Inflammatory macrophage treated with lipopolysaccharide for 4 hours (primary cell): ENCODE results near the gene DNM3.
"Not testable (repeated sequence)": the region's sequence is repeated elsewhere in the genome, so short reads cannot be mapped to it uniquely, and the experiment has no call there.

ENCODE experiments used
- DNase-seq: peaks from one replicate; pipeline ENCODE4 v3.0.0-alpha.2; 2020

Gene DNM3

DNA sequence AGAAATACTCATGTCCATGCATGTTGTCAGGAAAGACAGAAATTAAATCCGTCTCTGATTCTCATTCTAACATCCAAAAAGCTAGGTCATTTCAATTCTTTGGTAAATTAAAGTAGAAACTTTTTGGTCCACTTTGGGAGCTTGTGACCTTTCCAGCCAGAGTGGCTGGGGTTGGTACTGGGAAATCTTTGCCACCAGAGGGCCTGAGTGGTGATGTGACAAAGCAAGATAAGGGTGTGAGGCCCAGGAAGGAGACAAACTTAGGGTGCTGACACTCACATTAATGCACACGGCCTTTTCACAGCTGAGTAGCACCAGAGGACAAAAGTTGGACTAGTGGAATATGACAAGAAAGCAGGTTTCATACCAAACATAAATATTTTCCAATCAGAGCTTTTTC lies 144.3 kb downstream of the DNM3 start:
- DNase-seq, result no peak

DNA sequence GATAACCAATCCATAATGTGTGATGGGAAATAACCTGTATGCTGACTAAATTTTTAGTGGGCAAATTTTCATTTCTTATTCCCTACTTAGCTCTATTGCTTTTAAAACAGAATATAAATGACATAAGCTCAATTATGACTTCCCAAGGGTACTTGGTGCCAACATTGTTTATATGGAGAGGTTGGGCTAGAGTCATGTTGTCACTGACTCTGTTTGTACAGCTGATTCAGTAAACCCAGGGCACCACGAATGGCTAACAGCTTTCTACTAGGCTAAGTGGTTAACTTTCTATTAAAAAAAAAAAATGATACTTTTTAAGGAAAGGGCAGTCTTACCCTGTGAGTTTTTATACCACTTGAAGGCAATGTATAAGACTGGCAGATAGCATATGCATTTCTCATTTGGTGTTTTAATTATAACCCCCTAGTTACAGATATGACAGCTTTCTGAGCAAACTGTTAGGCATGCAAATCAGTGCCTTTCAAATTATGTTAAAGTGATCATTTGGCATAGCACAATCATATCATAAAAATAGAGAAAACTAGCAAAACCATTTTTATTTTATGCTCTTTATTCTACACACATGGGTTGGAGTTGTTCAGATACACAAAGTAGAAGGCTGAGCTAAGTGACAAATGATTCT lies 147.1 kb downstream of the DNM3 start:
- DNase-seq, result no peak

DNA sequence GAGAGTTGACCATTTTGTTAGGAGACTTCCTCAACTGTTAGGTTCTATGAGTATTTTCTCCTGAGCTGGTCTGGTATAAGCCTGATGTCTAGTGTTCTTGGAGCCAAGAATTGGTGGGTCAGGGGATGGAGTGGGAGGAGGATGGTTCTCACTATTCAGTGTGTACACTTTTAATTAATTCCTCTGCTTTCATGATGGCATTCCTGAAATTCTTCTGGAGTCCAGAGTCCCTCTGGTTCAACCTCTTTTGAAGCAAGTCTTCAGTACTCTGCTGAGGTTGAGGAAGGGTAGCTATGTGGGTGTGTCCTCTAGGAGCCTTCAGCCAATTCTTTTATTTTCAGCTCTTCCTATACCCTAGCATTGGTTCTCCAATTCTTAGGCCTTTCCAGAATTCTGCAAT lies 149.1 kb downstream of the DNM3 start:
- DNase-seq, result no peak

DNA sequence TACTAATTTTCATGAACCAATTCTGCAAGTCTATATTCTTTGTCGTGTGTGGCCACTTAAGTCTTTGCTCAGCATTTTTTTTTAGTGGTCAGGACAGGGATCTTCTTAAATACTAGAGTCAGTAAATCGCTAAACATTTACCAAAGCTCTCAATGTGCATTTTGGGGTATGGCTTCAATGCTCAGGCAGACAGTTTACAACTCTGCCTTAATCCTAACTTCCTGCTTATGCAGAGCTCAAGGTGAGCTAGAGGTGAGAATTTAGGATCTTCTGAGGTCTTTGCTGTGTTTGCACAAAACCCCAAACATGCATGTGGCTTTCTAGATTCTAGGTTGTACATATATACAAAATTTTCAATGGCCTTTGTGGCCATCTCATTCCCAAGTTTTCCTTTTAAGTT lies 153.0 kb downstream of the DNM3 start:
- no peak for DNase-seq

DNA sequence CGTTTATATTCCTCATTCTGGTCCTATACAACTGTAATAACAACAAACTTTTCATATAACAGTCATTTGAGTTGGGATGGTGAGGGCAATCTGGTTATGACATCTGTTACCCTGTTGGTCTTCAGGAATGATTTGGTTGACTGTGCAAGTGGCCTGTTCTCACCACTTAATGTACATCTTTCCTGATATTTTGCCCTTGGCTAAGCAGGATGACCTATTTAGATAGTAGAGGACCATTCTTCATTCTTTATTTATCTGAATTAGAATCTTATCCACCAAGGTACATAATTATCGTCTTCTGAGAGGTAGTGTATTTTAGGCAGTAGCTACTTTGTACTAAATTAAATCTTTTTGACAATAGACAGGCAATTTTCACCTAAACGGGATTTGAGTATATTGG lies 154.3 kb downstream of the DNM3 start:
- DNase-seq, result no peak

DNA sequence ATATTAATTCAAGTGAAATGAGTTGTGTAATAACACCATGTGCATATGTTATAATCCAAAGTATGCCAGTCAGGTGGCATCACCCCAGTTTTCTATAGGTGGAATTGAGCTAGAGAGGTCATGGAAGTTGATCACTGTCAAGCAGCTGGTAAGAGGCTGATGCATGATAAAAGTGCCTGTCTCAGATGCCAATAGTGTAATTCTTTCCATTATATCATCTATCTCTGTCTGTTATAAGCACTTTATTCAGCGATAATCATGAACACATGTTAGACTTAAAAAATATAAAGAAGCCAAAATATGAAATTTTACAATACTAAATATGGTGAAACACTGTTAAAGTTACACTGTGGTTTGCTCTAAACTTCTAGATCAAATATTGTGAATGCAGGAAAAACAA lies 156.6 kb downstream of the DNM3 start:
- DNase-seq, result no peak

DNA sequence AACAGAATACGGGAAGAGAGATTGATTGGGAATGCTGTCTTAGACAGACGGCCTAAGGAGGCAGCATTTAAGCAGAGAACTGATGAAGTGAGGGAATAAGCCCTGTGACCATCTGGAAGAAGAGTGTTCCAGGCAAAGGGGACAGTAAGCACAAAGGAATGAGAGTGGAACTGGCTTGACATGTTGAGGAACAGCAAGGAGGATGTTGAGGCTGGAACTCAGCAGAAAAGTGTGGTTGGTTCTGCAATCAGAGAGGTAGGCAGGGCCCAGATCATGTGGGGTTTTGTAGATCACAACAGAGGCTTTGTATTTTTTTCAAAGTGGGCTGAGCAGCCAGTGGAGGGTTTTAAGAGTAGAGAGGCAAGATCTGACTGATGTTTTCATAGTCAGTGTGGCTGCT lies 157.4 kb downstream of the DNM3 start:
- DNase-seq, result no peak

DNA sequence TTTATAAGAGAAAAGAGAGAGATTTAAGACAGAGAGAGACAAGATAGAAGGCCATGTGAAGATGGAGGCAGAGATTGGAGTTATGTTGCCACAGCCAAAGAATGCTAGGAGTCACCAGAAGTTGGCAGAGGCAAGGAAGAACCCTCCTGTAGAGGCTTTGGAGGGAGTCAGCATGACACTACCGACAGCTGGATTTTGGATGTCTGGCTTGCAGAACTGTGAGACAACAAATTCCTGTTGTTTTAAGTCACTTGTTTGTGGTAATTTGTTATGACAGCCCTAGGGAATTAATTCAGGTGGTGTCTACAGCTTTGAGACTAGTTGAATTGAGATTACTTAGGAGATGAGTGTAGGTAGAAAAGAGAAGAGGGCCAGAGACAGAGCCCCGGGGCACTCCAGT lies 158.5 kb downstream of the DNM3 start:
- no peak for DNase-seq

DNA sequence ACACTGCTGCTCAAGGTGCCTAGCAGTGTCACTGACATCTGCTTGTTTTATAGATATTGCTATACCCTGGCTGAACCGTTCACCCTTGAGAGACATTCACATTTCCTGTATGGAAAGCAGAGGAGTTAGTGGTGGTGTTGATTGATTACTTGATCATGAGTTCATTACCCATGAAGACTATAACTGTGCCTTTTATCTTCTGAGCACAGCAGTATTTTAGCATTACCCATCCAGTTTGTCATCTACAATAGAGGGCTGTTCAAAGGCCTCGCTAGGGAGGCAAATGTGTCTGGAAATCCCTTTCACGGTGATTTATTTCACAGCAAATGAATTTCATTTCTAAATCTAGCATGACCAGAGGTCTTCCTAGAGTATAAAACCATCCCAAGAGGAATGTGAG lies 160.0 kb downstream of the DNM3 start:
- no peak for DNase-seq

DNA sequence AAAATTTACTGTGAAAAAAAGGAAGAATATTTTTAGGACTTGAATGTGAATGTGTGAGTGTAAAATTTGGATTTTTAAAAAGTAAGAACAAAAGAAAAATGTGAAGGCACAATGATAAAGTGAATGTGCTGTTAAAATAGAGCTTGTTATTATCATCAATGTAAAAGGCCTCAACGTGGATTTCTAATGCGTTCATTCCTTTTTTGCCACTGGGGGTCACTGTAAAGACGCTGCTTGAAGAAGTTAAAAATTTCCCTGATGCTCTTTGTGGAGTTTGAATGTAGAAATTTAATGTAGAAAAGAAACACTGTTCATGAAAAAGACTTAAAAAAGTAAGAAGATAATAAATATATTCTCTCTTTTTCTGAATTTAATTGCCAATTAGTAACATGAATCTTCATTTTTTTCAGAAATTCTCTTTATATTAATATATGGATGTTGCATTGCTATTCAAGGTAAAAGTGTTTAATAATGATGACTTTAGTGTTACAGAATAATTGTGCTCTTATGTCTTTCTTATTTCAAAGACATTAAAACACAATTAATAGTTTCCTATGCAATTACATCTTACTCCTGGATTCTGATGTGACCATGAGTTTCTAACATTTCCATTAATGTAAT lies 161.5 kb downstream of the DNM3 start:
- DNase-seq, result peak; percentile 39

DNA sequence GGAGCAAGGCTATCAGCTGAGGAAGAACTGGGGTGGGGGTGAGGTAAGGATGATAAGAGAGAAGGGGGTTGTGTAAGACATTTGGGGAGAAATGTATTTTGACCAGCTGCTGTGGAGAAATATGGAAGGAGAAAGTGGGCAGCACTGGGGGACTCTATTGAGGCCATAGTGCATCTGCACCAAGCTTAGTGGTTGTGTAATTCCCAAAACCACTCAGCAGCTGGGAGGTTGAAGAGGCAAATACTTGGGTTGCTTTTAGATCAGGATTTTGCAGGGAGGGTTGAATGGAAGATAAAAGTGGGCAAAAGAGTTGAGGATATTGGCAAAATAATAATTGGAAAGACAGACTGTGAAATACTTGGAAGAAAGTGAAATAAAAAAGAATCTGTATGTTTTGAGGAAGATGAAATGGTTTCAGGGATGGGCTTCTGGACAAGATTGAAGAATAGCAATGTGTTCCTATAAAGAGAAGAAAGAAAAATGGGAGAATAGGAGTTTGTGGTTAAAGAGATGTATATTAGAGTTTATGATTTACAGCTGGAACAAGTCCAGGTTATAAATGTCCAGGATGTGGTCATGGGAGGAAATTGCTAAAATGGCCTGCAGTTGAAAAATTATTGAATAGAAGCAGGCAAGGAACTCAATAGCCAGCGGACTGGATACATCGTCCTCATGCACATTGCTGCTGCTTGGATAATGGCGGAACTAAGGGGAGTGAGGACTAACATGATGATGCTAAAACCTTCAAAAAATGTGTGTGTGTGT lies 162.7 kb downstream of the DNM3 start:
- no peak for DNase-seq

DNA sequence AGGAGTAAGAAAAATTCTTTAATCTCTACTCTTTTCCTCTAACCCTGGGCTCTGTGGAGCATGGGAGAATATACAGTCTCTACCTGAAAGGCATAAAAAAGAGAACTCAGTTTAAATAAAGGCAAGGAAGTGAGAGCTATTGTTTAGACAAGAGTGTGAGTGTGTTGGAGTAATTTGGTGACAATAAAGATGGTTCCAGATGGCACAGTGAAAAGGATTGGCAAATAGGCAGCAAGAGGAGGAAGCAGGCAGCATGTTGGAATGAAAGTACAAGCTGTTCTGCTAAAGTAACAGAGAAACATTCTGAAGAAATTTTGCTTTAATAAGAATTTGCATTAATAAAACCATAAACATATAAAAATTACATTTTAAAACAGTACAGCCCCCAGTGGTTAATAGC lies 163.4 kb downstream of the DNM3 start:
- DNase-seq, result no peak

DNA sequence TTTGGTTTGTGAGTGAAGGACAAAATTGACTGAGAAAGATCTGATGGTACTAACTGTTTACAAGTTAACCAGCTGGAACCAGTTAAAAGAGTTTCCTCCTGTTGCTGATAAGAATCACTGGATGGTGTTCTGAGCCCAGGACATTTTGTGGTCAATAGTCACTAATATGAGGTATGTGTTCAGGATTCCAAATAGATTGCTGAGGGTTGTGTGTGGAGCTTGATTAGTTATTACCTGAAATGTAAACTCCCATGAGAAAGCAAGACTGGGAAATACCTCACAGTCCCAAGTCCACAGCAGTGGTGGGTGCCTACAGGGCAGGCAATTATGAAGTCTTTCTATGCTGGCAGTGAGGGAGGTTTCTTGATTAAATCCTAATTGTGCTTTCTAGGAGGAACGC lies 164.6 kb downstream of the DNM3 start:
- DNase-seq, result no peak

DNA sequence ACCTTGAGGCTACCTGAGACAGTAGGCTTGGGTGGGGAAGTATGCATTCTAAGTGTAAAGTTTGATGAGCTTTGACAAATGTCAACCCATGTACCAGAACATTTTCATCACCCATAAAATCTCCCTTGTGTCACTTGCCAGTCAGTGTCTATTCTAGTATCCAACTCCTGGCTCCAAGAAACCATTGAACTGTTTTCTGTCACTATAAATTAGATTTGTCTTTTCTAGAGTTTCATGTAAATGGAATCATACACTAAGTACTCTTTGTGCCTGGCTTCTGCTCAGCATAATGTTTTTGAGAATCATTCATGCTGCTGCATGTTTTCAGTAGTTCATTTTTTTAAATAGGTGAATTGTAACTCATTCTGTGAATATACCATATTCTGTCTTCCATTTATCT lies 165.4 kb downstream of the DNM3 start:
- DNase-seq, result no peak

DNA sequence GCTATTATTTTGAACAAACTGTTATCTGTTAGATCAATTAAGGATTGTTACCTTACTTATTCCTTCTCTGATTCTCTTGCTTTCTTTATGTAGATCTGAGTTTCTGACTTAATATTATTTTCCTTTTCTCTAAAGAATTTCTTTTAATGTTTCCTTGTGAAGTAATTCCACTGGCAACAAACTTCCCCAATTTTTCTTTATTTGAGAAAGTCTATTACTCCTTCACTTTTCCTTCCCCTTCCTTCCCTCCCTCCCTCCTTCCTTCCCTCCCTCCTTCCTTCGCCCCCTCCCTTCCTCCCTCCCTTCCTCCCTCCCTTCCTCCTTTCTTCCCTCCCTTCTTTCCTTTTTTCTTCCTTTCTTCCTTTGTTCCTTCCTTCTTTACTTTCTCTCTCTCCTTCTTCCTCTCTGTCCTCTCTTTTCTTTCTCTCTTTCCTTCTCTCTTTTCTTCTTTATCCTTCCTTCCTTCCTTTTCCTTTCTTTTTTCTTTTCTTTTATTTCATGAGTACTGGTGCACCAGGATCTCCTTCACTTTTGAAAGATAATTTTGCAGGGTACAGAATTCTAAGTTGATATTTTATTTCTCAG lies 177.5 kb downstream of the DNM3 start:
- DNase-seq, result no peak

DNA sequence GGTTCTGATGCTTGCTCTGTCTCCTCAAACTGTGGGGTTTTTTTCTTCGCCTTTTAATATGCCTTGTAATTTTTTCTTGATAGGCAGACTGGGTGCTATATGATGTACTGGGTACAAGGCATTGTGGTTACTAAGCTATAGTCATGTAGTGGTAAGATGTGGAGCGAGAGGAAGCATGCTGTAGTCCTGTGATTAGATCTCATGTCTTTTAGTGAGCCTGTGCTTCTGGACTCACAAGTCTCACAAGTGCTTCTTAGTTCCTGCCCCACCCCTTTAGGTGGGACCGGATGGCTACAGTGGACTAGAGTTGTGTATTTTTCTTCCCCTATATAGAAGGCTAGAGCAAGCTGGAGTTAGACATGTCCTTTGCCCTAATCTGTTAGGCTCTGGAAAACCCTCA lies 178.7 kb downstream of the DNM3 start:
- DNase-seq, result no peak

DNA sequence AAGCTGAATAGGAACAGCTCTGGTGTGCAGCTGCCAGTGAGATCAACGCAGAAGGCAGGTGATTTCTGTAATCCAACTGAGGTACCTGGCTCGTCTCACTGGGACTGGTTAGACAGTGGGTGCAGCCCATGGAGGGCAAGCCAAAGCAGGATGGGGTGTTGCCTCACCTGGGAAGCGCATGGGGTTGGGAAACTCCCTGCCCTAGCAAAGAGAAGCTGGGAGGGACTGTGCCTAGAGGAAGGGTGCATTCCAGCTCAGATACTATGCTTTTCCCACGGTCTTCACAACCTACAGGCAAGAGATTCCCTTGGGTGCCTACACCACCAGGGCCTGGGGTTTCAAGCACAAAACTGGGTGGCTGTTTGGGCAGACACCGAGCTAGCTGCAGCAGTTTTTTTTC lies 183.2 kb downstream of the DNM3 start:
- DNase-seq, result no peak

DNA sequence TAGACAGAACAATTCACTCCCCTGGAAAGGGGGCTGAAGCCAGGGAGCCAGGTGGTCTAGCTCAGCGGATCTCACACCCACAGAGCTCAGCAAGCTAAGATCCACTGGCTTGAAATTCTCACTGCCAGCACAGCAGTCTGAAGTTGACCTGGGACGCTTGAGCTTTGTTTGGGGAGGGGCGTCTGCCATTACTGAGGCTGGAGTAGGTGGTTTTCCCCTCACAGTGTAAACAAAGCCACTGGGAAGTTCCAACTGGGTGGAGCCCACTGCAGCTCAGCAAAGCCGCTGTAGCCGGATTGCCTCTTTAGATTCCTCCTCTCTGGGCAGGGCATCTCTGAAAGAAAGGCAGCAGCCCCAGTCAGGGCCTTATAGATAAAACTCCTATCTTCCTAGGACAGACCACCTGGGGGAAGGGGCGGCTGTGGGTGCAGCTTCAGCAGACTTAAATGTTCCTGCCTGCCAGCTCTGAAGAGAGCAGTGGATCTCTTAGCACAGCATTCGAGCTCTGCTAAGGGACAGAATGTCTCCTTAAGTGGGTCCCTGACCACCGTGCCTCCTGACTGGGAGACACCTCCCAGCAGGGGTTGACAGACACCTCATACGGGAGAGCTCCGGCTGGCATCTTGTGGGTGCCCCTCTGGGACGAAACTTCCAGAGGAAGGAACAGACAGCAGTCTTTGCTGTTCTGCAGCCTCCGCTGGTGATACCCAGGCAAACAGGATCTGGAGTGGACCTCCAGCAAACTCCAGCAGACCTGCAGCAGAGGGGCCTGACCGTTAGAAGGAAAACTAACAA lies 183.8 kb downstream of the DNM3 start:
- DNase-seq, result not testable (repeated sequence)

DNA sequence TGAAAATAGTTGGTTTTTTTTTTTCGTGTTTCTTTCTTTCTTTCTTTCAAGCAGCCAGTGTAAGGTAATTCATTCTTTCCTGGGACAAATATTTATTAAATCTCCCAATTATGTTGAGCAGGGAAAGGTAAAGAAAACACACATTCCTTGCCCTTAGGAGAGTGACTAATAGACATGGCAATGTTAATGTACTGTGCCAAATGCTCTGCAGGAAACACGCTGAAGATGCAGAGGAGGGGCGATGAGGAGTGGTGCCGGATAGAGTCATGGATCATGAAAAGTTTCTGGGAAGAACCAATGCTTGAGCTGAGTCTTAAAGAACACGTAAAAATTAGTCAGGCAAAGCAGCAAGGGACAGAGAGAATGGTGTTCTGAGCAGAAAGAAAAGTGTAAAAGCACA lies 199.2 kb downstream of the DNM3 start:
- DNase-seq, result no peak

DNA sequence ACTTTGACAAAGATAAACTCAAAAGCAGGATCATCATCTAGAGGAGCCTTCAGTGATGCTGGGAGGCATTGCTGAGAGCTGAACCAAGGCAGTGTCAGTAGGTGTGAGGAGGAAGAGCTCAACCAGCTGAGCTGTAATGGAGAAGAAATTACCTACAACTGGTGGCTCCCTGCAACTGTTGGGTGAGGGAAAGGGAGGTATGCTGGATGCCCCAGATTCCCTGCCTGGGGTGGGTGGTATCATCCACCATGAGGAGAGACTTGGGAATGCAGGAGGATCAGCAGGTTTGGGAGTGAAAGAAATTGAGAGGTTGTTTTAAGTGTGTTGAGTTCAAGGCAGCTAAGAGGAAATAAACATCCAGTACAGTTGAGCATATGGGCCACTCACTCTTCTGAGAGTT lies 199.8 kb downstream of the DNM3 start:
- no peak for DNase-seq

DNA sequence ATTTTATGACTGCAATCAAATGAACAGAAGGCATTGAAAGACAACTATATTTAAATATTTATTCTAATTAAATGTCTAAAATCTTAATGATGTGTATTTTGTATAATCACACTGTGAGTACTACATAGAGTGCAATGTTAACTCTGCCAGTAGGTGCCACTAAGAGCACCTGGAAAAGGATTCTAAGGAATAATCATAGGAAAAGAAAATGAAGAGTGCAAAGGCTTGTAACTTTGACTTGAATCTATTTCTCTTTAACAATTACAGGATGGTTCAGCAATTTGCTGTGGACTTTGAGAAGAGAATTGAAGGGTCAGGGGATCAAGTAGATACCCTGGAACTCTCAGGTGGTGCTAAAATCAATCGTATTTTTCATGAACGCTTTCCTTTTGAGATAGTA lies 200.4 kb downstream of the DNM3 start:
- no peak for DNase-seq

DNA sequence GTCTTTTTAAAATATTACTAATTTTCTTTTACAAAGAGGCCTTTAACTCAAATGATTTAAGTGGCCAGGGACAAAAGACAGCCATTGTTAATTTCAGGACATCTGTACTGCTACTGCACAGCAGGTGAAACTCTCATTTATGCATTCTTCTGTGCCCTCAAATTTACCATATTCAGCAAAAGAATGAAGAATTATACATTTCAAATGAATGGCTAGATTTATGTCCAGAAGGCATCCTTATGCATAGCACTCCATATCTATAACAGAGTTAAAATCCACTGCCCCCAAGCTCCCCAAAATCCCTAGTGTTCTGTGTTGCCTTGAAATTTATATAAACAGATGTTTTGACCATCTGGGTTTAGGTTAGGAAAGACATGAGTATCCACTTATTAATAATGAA lies 202.6 kb downstream of the DNM3 start:
- no peak for DNase-seq

DNA sequence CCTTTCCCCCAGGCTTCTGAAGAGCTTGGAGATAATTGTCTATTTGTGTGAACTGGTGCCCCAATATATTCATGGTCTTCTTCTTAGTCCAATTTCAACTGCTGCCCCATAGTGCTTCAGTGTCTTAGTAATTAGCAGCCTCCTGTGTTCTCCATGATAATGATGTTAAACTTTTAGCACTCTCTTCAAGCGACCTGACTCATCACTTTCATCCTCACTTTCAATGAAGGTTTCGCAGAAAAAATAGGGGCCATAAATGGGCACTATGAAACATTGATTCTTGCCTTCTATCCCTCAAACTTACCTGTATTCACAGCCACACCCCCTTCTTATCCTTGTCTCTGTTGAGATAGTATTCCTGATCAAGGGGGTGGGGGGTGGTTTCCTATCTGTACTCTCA lies 210.6 kb downstream of the DNM3 start:
- no peak for DNase-seq
